Activated CD4-positive, alpha-beta memory T cell treated with anti-CD3 and anti-CD28 coated beads, Interleukin-2, amount 10 ng/mL, durations not matched to agents 7 days and 5 days (primary cell): ENCODE measurements around the gene BAHD1. TPM values are rescaled to one million over a fixed set of nuclear protein-coding genes. Genes with fewer than 3 reads are reported as not detected.

Experiments
- CTCF ChIA-PET: fragments of 350-600 bp; sonication (Branson Sonifier 250); formaldehyde crosslinking; loops from one replicate; lab custom pipeline; 2021; ENCODE audit warnings: antibody characterized with exemption, inconsistent platforms; lab: Charles Lee
- POLR2A ChIA-PET: fragments of 350-600 bp; sonication (Branson Sonifier 250); formaldehyde crosslinking; loops from one replicate; lab custom pipeline; 2021; ENCODE audit warnings: antibody characterized with exemption; lab: Charles Lee
- DNase-seq: peaks from one replicate; pipeline ENCODE4 v3.0.0-alpha.2; 2020
- H3K27ac Mint-ChIP-seq: one replicate; pipeline ENCODE4 v1.8.0; 2021; ENCODE audit warnings: mild to moderate bottlenecking, mixed read lengths
- H3K27me3 Mint-ChIP-seq: one replicate; pipeline ENCODE4 v1.8.0; 2021; ENCODE audit warnings: mixed read lengths
- H3K36me3 Mint-ChIP-seq: one replicate; pipeline ENCODE4 v1.8.0; 2021; ENCODE audit warnings: low read depth, mixed read lengths
- H3K4me1 Mint-ChIP-seq: one replicate; pipeline ENCODE4 v1.8.0; 2021; ENCODE audit warnings: mixed read lengths
- H3K4me3 Mint-ChIP-seq: one replicate; pipeline ENCODE4 v1.8.0; 2021; ENCODE audit warnings: mild to moderate bottlenecking, mixed read lengths
- H3K9me3 Mint-ChIP-seq: one replicate; pipeline ENCODE4 v1.8.0; 2021; ENCODE audit warnings: mixed read lengths
- total RNA-seq, 2 experiments: library from RNA; stranded (reverse); gene quantifications; one replicate each; pipeline ENCODE4 v1.2.3, GENCODE V29; 2021

The BAHD1 gene
- total RNA-seq, 2 experiments from 2014 or later, result 26.0 to 27.0 TPM

- no peak overlapping the region for H3K27ac Mint-ChIP-seq
- H3K27me3 Mint-ChIP-seq, result peaks cover 23% of the 10 kb centered on the region
- CTCF ChIA-PET, result interaction anchor here (1.5 kb wide), 1 partner anchor 9 kb away, joined by 4 read pairs; no protein-coding TSS in a partner anchor
Measured at GRCh38 chr15:40498891-40499290, 58.1 kb downstream of the BAHD1 start.

GRCh38 chr15:40499931-40500330 lies 59.2 kb downstream of the BAHD1 start:
- H3K9me3 Mint-ChIP-seq, result no peaks in the 10 kb centered on the region
- H3K27me3 Mint-ChIP-seq, result peaks cover 25% of the 10 kb centered on the region
- H3K27ac Mint-ChIP-seq, result no peak overlapping the region
- H3K36me3 Mint-ChIP-seq, result no peaks in the 10 kb centered on the region
- no peak overlapping the region for H3K4me3 Mint-ChIP-seq
- ChIA-PET POLR2A (no interaction called here), CTCF (no interaction called here)
- DNase-seq, result no peak
- peaks cover 7% of the 10 kb centered on the region for H3K4me1 Mint-ChIP-seq

More at GRCh38 chr15:40498891-40499290, 58.1 kb downstream of the BAHD1 start:
- H3K4me1 Mint-ChIP-seq, result peaks cover 16% of the 10 kb centered on the region
- peaks cover 3% of the 10 kb centered on the region for H3K36me3 Mint-ChIP-seq
- no peak overlapping the region for H3K4me3 Mint-ChIP-seq
- H3K9me3 Mint-ChIP-seq, result no peaks in the 10 kb centered on the region
- DNase-seq, result no peak
- POLR2A ChIA-PET, result no interaction called here

GRCh38 chr15:40500568-40501330 lies 60.0 kb downstream of the BAHD1 start:
- H3K36me3 Mint-ChIP-seq, result no peaks in the 10 kb centered on the region
- H3K9me3 Mint-ChIP-seq, result no peaks in the 10 kb centered on the region
- CTCF ChIA-PET, result interaction anchor here (0.6 to 1.0 kb wide), 2 partner anchors 58 to 89 kb away, joined by 3 read pairs; no protein-coding TSS in a partner anchor
- POLR2A ChIA-PET, result no interaction called here
- peaks cover 2% of the 10 kb centered on the region for H3K4me1 Mint-ChIP-seq
- H3K4me3 Mint-ChIP-seq, result no peak overlapping the region
- no peak overlapping the region for H3K27ac Mint-ChIP-seq
- no peak for DNase-seq
- peaks cover 31% of the 10 kb centered on the region for H3K27me3 Mint-ChIP-seq

GRCh38 chr15:40501487-40501886 lies 60.7 kb downstream of the BAHD1 start:
- ChIA-PET POLR2A (interaction anchor here (0.6 kb wide), 1 partner anchor 72 kb away, joined by 4 read pairs; no protein-coding TSS in a partner anchor), CTCF (interaction anchor here (0.6 to 1.0 kb wide), 2 partner anchors 59 to 88 kb away, joined by 3 read pairs; no protein-coding TSS in a partner anchor)
- Mint-ChIP-seq H3K36me3 (no peaks in the 10 kb centered on the region), H3K4me1 (peaks cover 1% of the 10 kb centered on the region), H3K4me3 (no peak overlapping the region), H3K9me3 (no peaks in the 10 kb centered on the region), H3K27ac (no peak overlapping the region), H3K27me3 (peaks cover 35% of the 10 kb centered on the region)
- no peak for DNase-seq

- POLR2A ChIA-PET, result interaction anchor here (1.1 to 1.2 kb wide), 2 partner anchors 62 to 66 kb away, joined by 3 to 4 read pairs; partner anchors contain the start of genes BAHD1 and RPUSD2
- H3K27me3 Mint-ChIP-seq, result peaks cover 67% of the 10 kb centered on the region
- no peaks in the 10 kb centered on the region for H3K9me3 Mint-ChIP-seq
- peaks cover 27% of the 10 kb centered on the region for H3K4me1 Mint-ChIP-seq
- peak; percentile 68 for DNase-seq
- no peak overlapping the region for H3K4me3 Mint-ChIP-seq
- H3K27ac Mint-ChIP-seq, result no peak overlapping the region
- CTCF ChIA-PET, result interaction anchor here (0.7 to 1.9 kb wide), 14 partner anchors 10 to 170 kb away, joined by 3 to 11 read pairs (median 3); partner anchors contain the start of genes BAHD1, CCDC32 and IVD
- no peaks in the 10 kb centered on the region for H3K36me3 Mint-ChIP-seq
Measured at GRCh38 chr15:40506964-40507571, 66.3 kb downstream of the BAHD1 start.

GRCh38 chr15:40508216-40508615 lies 67.5 kb downstream of the BAHD1 start:
- peaks cover 71% of the 10 kb centered on the region for H3K27me3 Mint-ChIP-seq
- ChIA-PET CTCF (interaction anchor here (0.6 to 1.9 kb wide), 9 partner anchors 9 to 386 kb away, joined by 3 to 5 read pairs (median 3); partner anchors contain the start of gene VPS18), POLR2A (no interaction called here)
- no peak for DNase-seq
- H3K36me3 Mint-ChIP-seq, result peaks cover 2% of the 10 kb centered on the region
- peaks cover 30% of the 10 kb centered on the region for H3K4me1 Mint-ChIP-seq
- H3K4me3 Mint-ChIP-seq, result no peak overlapping the region
- no peaks in the 10 kb centered on the region for H3K9me3 Mint-ChIP-seq
- no peak overlapping the region for H3K27ac Mint-ChIP-seq

GRCh38 chr15:40510201-40510600 lies 69.4 kb downstream of the BAHD1 start:
- peaks cover 3% of the 10 kb centered on the region for H3K36me3 Mint-ChIP-seq

GRCh38 chr15:40511093-40511471 lies 70.3 kb downstream of the BAHD1 start:
- CTCF ChIA-PET, result no interaction called here
- peak; percentile 20 for DNase-seq
- Mint-ChIP-seq H3K4me3 (peak overlapping the region; percentile 63), H3K27ac (no peak overlapping the region), H3K4me1 (peaks cover 30% of the 10 kb centered on the region), H3K9me3 (no peaks in the 10 kb centered on the region), H3K27me3 (peaks cover 72% of the 10 kb centered on the region), H3K36me3 (peaks cover 3% of the 10 kb centered on the region)
- POLR2A ChIA-PET, result no interaction called here

More at GRCh38 chr15:40510201-40510600, 69.4 kb downstream of the BAHD1 start:
- ChIA-PET POLR2A (no interaction called here), CTCF (interaction anchor here (1.2 kb wide), 1 partner anchor 68 kb away, joined by 3 read pairs; no protein-coding TSS in a partner anchor)
- Mint-ChIP-seq H3K4me3 (no peak overlapping the region), H3K9me3 (no peaks in the 10 kb centered on the region), H3K27me3 (peaks cover 73% of the 10 kb centered on the region), H3K27ac (no peak overlapping the region), H3K4me1 (peaks cover 30% of the 10 kb centered on the region)
- DNase-seq, result no peak

GRCh38 chr15:40511472-40512133 lies 70.8 kb downstream of the BAHD1 start:
- DNase-seq, result peak; percentile 22
- peaks cover 68% of the 10 kb centered on the region for H3K27me3 Mint-ChIP-seq
- POLR2A ChIA-PET, result no interaction called here
- H3K27ac Mint-ChIP-seq, result no peak overlapping the region
- H3K4me3 Mint-ChIP-seq, result peak overlapping the region; percentile 63
- H3K9me3 Mint-ChIP-seq, result no peaks in the 10 kb centered on the region
- CTCF ChIA-PET, result no interaction called here
- H3K4me1 Mint-ChIP-seq, result peaks cover 28% of the 10 kb centered on the region
- peaks cover 3% of the 10 kb centered on the region for H3K36me3 Mint-ChIP-seq

- H3K27ac Mint-ChIP-seq, result no peak overlapping the region
- no peaks in the 10 kb centered on the region for H3K9me3 Mint-ChIP-seq
- DNase-seq, result no peak
- CTCF ChIA-PET, result no interaction called here
- H3K27me3 Mint-ChIP-seq, result peaks cover 64% of the 10 kb centered on the region
- peaks cover 3% of the 10 kb centered on the region for H3K36me3 Mint-ChIP-seq
- POLR2A ChIA-PET, result interaction anchor here (1.0 kb wide), 1 partner anchor 53 kb away, joined by 3 read pairs; the partner anchor contains the start of gene CCDC32
- H3K4me1 Mint-ChIP-seq, result peaks cover 21% of the 10 kb centered on the region
- peak overlapping the region; percentile 62 for H3K4me3 Mint-ChIP-seq
Measured at GRCh38 chr15:40512440-40512839, 71.7 kb downstream of the BAHD1 start.

- DNase-seq, result no peak
- no peaks in the 10 kb centered on the region for H3K9me3 Mint-ChIP-seq
- peaks cover 3% of the 10 kb centered on the region for H3K36me3 Mint-ChIP-seq
- ChIA-PET POLR2A (interaction anchor here (1.0 kb wide), 1 partner anchor 52 kb away, joined by 3 read pairs; the partner anchor contains the start of gene CCDC32), CTCF (no interaction called here)
- peaks cover 16% of the 10 kb centered on the region for H3K4me1 Mint-ChIP-seq
- H3K27me3 Mint-ChIP-seq, result peaks cover 53% of the 10 kb centered on the region
- H3K4me3 Mint-ChIP-seq, result no peak overlapping the region
- H3K27ac Mint-ChIP-seq, result no peak overlapping the region
Measured at GRCh38 chr15:40513609-40514008, 72.9 kb downstream of the BAHD1 start.

- Mint-ChIP-seq H3K4me1 (peaks cover 12% of the 10 kb centered on the region), H3K9me3 (no peaks in the 10 kb centered on the region), H3K27me3 (peaks cover 32% of the 10 kb centered on the region), H3K36me3 (peaks cover 3% of the 10 kb centered on the region), H3K27ac (no peak overlapping the region), H3K4me3 (no peak overlapping the region)
- DNase-seq, result no peak
- ChIA-PET POLR2A (no interaction called here), CTCF (interaction anchor here (1.0 kb wide), 1 partner anchor 74 kb away, joined by 3 read pairs; no protein-coding TSS in a partner anchor)
Measured at GRCh38 chr15:40516322-40516721, 75.6 kb downstream of the BAHD1 start.
